Upper lobe of left lung (tissue), 4 donors: ENCODE data around the gene TNNC1.

Source experiments
- POLR2A ChIP-seq, 4 donors: fragments of 450-650 bp; IDR thresholded peaks; one replicate each; pipeline ENCODE4 v1.5.1; 2016 to 2017; ENCODE audit warnings: antibody characterized with exemption in 4 of 4, mild to moderate bottlenecking in 2 of 4
- POLR2AphosphoS5 ChIP-seq, 2 donors: sonication (generic); formaldehyde crosslinking; IDR thresholded peaks; one replicate each; pipeline ENCODE4 v1.5.1; 2017; ENCODE audit warnings: antibody characterized with exemption in 2 of 2
- TF ChIP-seq, protein P1 (sequence below), 6 experiments: fragments of 450-650 bp in 4 of 6; fragments of 200-600 bp in 2 of 6; sonication (generic) in 2 of 6; IDR thresholded peaks; one replicate each; pipeline ENCODE4 v1.5.1; 2016 to 2019; ENCODE audit warnings: antibody characterized with exemption in 6 of 6

DNA sequence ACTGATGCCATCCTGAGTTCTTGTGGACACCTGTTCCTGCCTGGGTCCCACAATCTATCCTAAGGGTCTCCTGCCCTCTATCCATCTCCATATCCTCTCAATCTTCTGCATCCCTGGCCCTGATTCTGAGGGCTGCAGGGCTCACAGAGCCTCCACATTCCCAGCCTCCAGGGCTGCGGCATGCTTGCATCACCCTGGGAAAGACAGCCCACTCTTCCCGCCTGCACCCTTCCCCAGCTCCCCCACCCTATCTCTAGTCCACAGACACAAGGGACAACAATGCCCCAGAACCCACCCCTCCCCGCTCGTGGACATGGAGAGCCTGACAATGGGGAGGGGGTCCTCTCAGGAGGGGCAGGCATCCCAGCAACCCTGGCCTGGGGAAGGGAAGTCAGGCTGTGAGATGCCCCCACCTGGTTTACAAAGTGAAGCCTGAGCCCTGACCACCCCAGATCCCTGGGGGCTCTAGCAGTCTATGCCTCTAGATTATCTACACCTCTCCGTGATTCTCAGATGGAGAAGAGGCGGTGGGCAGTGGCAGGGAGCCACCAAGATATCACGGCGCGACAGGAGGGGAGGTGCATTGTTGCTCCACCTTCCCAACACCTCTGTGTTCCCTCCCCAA, 19.2 kb downstream of the TNNC1 start:
- TF ChIP-seq, protein P1, sequence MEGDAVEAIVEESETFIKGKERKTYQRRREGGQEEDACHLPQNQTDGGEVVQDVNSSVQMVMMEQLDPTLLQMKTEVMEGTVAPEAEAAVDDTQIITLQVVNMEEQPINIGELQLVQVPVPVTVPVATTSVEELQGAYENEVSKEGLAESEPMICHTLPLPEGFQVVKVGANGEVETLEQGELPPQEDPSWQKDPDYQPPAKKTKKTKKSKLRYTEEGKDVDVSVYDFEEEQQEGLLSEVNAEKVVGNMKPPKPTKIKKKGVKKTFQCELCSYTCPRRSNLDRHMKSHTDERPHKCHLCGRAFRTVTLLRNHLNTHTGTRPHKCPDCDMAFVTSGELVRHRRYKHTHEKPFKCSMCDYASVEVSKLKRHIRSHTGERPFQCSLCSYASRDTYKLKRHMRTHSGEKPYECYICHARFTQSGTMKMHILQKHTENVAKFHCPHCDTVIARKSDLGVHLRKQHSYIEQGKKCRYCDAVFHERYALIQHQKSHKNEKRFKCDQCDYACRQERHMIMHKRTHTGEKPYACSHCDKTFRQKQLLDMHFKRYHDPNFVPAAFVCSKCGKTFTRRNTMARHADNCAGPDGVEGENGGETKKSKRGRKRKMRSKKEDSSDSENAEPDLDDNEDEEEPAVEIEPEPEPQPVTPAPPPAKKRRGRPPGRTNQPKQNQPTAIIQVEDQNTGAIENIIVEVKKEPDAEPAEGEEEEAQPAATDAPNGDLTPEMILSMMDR (IDR thresholded peaks at IDR 0.05) = no peak
- TF ChIP-seq POLR2A (IDR thresholded peaks at IDR 0.05) (no peak), POLR2AphosphoS5 (IDR thresholded peaks at IDR 0.05) (no peak)
